HG02885 (cell line): ENCODE results near the gene BCS1L.

ENCODE experiments used
- ATAC-seq: cut with Tn5 transposase; IDR thresholded peaks from one replicate; pipeline ENCODE4 v1.9.1; 2021; ENCODE audit warnings: mild to moderate bottlenecking; ENCODE audit not compliant: unreplicated experiment, poor library complexity

Gene BCS1L

GRCh38 chr2:218659258-218659987, at the start of gene BCS1L, which contains the start of gene ZNF142:
Gene BCS1L, plus strand, starts transcription at chr2:218659683. Its CDS starts 1,305 bp downstream, at chr2:218660988.
Gene ZNF142, minus strand, starts transcription at chr2:218659623. Its CDS starts 3,194 bp downstream, at chr2:218656429.
- ATAC-seq, result peak; percentile 98

- no peak for ATAC-seq
Measured at GRCh38 chr2:218615868-218616315, 43.6 kb upstream of the BCS1L start.

GRCh38 chr2:218618102-218618860, 41.2 kb upstream of the BCS1L start:
- ATAC-seq, result no peak

GRCh38 chr2:218621007-218621406, 38.5 kb upstream of the BCS1L start:
- no peak for ATAC-seq

- no peak for ATAC-seq
Measured at GRCh38 chr2:218622606-218623365, 36.7 kb upstream of the BCS1L start.

- ATAC-seq, result no peak
Measured at GRCh38 chr2:218623366-218623705, 36.1 kb upstream of the BCS1L start.

- no peak for ATAC-seq
Measured at GRCh38 chr2:218626369-218626768, 33.1 kb upstream of the BCS1L start.

GRCh38 chr2:218627939-218628338, 31.5 kb upstream of the BCS1L start:
- ATAC-seq, result no peak

GRCh38 chr2:218631837-218632236, 27.6 kb upstream of the BCS1L start:
- no peak for ATAC-seq

GRCh38 chr2:218635719-218636118, 23.8 kb upstream of the BCS1L start:
- no peak for ATAC-seq

GRCh38 chr2:218638372-218638771, 21.1 kb upstream of the BCS1L start:
- ATAC-seq, result no peak

- no peak for ATAC-seq
Measured at GRCh38 chr2:218642121-218642656, 17.3 kb upstream of the BCS1L start.

GRCh38 chr2:218642786-218643185, 16.7 kb upstream of the BCS1L start:
- no peak for ATAC-seq

GRCh38 chr2:218643751-218644310, 15.7 kb upstream of the BCS1L start:
- ATAC-seq, result no peak

- ATAC-seq, result no peak
Measured at GRCh38 chr2:218644721-218645120, 14.8 kb upstream of the BCS1L start.

- no peak for ATAC-seq
Measured at GRCh38 chr2:218645126-218645525, 14.4 kb upstream of the BCS1L start.

- no peak for ATAC-seq
Measured at GRCh38 chr2:218648088-218648786, 11.2 kb upstream of the BCS1L start.

- ATAC-seq, result no peak
Measured at GRCh38 chr2:218648787-218649100, 10.7 kb upstream of the BCS1L start.

GRCh38 chr2:218655751-218656150, 3.7 kb upstream of the BCS1L start:
- no peak for ATAC-seq
